MM.1S (cell line): ENCODE data around the gene ZMIZ1.

Experiments
- DNase-seq: peaks from one replicate; pipeline ENCODE4 v3.0.0-alpha.2; 2015
- H2AFZ ChIP-seq: fragments of 300-600 bp; sonication (generic); 2 replicates; pipeline ENCODE4 v1.6.0; 2016; ENCODE audit warnings: antibody characterized with exemption, low read length
- H3F3A ChIP-seq: fragments of 300-600 bp; sonication (generic); 2 replicates; pipeline ENCODE4 v1.6.1; 2016; ENCODE audit warnings: mild to moderate bottlenecking, antibody characterized with exemption, low read length, moderate library complexity, mixed read lengths; ENCODE audit not compliant: insufficient read depth
- H3K27ac ChIP-seq: fragments of 300-600 bp; sonication (generic); 2 replicates; pipeline ENCODE4 v1.5.1; 2016; ENCODE audit warnings: mild to moderate bottlenecking, low read length
- H3K27me3 ChIP-seq: fragments of 300-600 bp; sonication (generic); replicated peaks from 2 replicates; pipeline ENCODE4 v1.6.0; 2016; ENCODE audit warnings: low read length; ENCODE audit not compliant: insufficient read depth
- H3K36me3 ChIP-seq: fragments of 300-600 bp; sonication (generic); replicated peaks from 2 replicates; pipeline ENCODE4 v1.6.1; 2016; ENCODE audit warnings: mild to moderate bottlenecking, low read length, mixed read lengths; ENCODE audit not compliant: insufficient read depth
- H3K4me1 ChIP-seq: fragments of 300-600 bp; sonication (generic); 2 replicates; pipeline ENCODE4 v1.6.1; 2016; ENCODE audit warnings: low read length, mixed read lengths
- H3K4me2 ChIP-seq: fragments of 300-600 bp; sonication (generic); 2 replicates; pipeline ENCODE4 v1.6.0; 2016; ENCODE audit warnings: low read depth, low read length
- H3K4me3 ChIP-seq: fragments of 300-600 bp; sonication (generic); 2 replicates; pipeline ENCODE4 v1.5.1; 2016; ENCODE audit warnings: low read length, mixed read lengths
- H3K79me2 ChIP-seq: fragments of 300-600 bp; sonication (generic); 2 replicates; pipeline ENCODE4 v1.6.1; 2016; ENCODE audit warnings: mixed run types, low read length, mixed read lengths
- H3K9ac ChIP-seq: fragments of 300-600 bp; sonication (generic); 2 replicates; pipeline ENCODE4 v1.6.1; 2016; ENCODE audit warnings: low read length, mixed read lengths
- H3K9me2 ChIP-seq: fragments of 300-600 bp; sonication (generic); replicated peaks from 2 replicates; pipeline ENCODE4 v1.6.1; 2016; ENCODE audit warnings: mild to moderate bottlenecking, low read length, mixed read lengths; ENCODE audit not compliant: insufficient read depth
- H3K9me3 ChIP-seq: fragments of 300-600 bp; sonication (generic); replicated peaks from 2 replicates; pipeline ENCODE4 v1.6.1; 2016; ENCODE audit warnings: mild to moderate bottlenecking, low read length, mixed read lengths; ENCODE audit not compliant: insufficient read depth
- H4K20me1 ChIP-seq: fragments of 300-600 bp; sonication (generic); 2 replicates; pipeline ENCODE4 v1.6.1; 2016; ENCODE audit warnings: mild to moderate bottlenecking, low read length, moderate library complexity, mixed read lengths; ENCODE audit not compliant: insufficient read depth
- EZH2 ChIP-seq: fragments of 300-600 bp; sonication (generic); optimal IDR thresholded peaks from 2 replicates; pipeline ENCODE3; 2017; ENCODE audit warnings: low read depth, mild to moderate bottlenecking, antibody characterized with exemption, low read length, mixed read lengths
- EZH2phosphoT487 ChIP-seq: fragments of 300-600 bp; sonication (generic); IDR thresholded peaks from 2 replicates; pipeline ENCODE4 v1.6.1; 2018; ENCODE audit warnings: antibody characterized with exemption, low read length
- TF ChIP-seq, protein P1 (sequence below): fragments of 300-600 bp; sonication (generic); IDR thresholded peaks from 2 replicates; pipeline ENCODE4 v1.5.1; 2016; ENCODE audit warnings: antibody characterized with exemption, low read length, mixed read lengths

Gene ZMIZ1

DNA sequence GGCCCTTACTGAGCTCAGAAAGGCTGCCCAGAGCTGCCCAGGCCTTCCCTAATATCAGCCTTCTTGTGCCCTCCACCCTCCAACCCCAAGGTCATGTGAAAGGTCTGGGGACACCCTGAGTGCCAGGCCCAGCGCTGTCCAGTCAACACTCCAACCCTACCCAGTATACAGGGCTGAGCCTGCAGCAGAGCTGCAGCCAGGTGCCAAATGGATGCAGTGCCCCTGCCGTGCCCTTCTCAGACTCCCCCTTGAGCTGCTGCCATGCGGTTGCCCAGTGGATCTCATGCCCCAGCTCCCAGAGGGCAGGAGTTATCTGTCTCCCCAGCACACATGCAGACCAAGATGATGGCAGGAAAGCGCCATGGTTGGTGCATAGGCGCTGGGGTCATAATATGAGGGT is 61.5 kb downstream of the ZMIZ1 start:
- Histone ChIP-seq H3K4me1 (no peaks in the 10 kb centered on the region), H3K9me3 (no peaks in the 10 kb centered on the region), H3K27me3 (no peaks in the 10 kb centered on the region), H3K27ac (no peak overlapping the region), H3K36me3 (no peaks in the 10 kb centered on the region), H3K9ac (no peak overlapping the region), H2AFZ (no peak overlapping the region), H3K4me3 (no peak overlapping the region), H3K79me2 (no peaks in the 10 kb centered on the region), H4K20me1 (no peaks in the 10 kb centered on the region), H3K9me2 (no peaks in the 10 kb centered on the region), H3K4me2 (no peak overlapping the region), H3F3A (no peaks in the 10 kb centered on the region)
- no peak for DNase-seq
- TF ChIP-seq EZH2 (no peak), EZH2phosphoT487 (no peak)
- TF ChIP-seq, protein P1, sequence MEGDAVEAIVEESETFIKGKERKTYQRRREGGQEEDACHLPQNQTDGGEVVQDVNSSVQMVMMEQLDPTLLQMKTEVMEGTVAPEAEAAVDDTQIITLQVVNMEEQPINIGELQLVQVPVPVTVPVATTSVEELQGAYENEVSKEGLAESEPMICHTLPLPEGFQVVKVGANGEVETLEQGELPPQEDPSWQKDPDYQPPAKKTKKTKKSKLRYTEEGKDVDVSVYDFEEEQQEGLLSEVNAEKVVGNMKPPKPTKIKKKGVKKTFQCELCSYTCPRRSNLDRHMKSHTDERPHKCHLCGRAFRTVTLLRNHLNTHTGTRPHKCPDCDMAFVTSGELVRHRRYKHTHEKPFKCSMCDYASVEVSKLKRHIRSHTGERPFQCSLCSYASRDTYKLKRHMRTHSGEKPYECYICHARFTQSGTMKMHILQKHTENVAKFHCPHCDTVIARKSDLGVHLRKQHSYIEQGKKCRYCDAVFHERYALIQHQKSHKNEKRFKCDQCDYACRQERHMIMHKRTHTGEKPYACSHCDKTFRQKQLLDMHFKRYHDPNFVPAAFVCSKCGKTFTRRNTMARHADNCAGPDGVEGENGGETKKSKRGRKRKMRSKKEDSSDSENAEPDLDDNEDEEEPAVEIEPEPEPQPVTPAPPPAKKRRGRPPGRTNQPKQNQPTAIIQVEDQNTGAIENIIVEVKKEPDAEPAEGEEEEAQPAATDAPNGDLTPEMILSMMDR, result no peak

DNA sequence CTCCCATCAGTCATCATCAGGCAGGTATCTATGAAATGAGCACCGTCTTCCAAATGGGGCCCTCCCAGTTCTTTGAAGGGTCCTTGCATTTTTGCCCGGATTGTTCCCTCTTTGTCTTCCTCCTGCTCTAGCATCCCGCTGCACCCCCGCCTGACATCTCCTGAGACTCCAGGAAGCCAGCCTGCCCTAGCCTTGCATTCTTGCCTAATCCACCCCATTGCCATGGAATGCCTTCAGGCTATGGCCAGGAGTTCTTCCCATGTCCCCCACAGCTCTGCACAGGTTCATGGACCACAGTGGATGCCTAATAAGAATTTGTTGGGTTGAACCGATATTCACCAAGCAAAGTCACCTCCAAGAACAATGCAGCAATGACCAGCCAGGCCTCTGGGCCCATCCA is 62.1 kb downstream of the ZMIZ1 start:
- Histone ChIP-seq H3K9me3 (no peaks in the 10 kb centered on the region), H3K4me1 (no peaks in the 10 kb centered on the region), H3K4me2 (no peak overlapping the region), H3K9ac (no peak overlapping the region), H3K36me3 (no peaks in the 10 kb centered on the region), H3F3A (no peaks in the 10 kb centered on the region), H3K27me3 (no peaks in the 10 kb centered on the region), H3K79me2 (no peaks in the 10 kb centered on the region), H3K27ac (no peak overlapping the region), H2AFZ (no peak overlapping the region), H3K9me2 (no peaks in the 10 kb centered on the region), H4K20me1 (no peaks in the 10 kb centered on the region), H3K4me3 (no peak overlapping the region)
- no peak for TF ChIP-seq EZH2
- TF ChIP-seq EZH2phosphoT487, result no peak
- TF ChIP-seq, protein P1, result no peak
- DNase-seq, result no peak

DNA sequence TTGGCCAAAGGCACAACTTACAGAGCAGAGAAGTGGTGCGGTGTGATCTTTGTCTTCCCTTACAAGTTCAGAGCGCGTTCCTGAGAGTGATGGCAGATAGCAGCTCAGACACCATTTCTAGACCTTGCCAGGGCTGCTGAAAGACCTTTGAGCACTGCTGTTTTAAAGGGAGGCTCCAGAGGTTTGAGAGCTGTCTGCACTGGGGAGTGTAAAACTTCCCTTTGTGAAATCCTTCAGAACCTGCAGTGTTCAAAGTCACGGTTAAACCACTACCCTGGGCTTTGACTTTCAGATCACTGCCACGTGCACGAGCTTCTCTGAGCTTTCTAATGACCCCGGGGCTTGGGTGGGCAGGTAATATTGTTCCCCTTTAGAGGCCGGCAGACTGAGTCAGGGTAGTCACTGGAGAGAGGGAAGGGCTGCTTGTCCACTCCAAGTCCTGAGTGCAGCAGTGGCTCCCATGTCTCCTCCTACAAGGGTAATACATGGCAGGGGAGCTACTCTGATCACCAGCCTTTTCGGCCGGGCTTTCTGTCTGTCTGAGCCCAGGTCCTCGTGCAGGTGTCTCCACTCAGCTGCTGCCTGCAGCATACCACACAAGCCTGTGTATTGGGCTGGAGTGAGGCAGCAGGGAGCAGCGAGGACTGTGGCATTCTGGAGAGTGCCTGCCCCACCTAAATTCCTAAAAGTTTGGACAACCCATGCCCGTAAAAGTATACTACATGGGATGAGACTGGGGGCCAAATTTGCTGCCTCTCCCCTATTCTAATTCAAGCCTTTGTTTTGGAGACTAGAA is 63.3 kb downstream of the ZMIZ1 start:
- Histone ChIP-seq H3K9me3 (no peaks in the 10 kb centered on the region), H3K4me3 (no peak overlapping the region), H4K20me1 (no peaks in the 10 kb centered on the region), H3K9me2 (no peaks in the 10 kb centered on the region), H3K9ac (no peak overlapping the region), H3K27me3 (no peaks in the 10 kb centered on the region), H3K4me1 (peaks cover 10% of the 10 kb centered on the region), H3K79me2 (0 out of 2 replicates have a peak, but pooled peaks cover under 1% of the 10 kb centered on the region), H3K4me2 (no peak overlapping the region), H3K27ac (no peak overlapping the region), H2AFZ (no peak overlapping the region), H3K36me3 (no peaks in the 10 kb centered on the region), H3F3A (no peaks in the 10 kb centered on the region)
- no peak for TF ChIP-seq EZH2phosphoT487
- TF ChIP-seq EZH2, result no peak
- TF ChIP-seq, protein P1, result no peak
- DNase-seq, result no peak
